ENCODE measurements around the gene ANP32D.
"Not testable (repeated sequence)": the region's sequence is repeated elsewhere in the genome, so short reads cannot be mapped to it uniquely, and the experiment has no call there.

The ANP32D gene

GRCh38 chr12:48508987-48509386 is 36.6 kb downstream of the ANP32D start:
- no peak for DNase-seq

GRCh38 chr12:48510111-48510510 is 37.8 kb downstream of the ANP32D start:
- no peak for DNase-seq

- no peak for DNase-seq
Observed at GRCh38 chr12:48512855-48513254, 40.5 kb downstream of the ANP32D start.

GRCh38 chr12:48514728-48515127 is 42.4 kb downstream of the ANP32D start:
- DNase-seq, result no peak

- not testable (repeated sequence) for DNase-seq
Observed at GRCh38 chr12:48520381-48520780, 48.0 kb downstream of the ANP32D start.
